ENCODE measurements around the gene FRMD4A. TPM values are rescaled to one million over a fixed set of nuclear protein-coding genes. Genes with fewer than 3 reads are reported as not detected.
"Not testable (repeated sequence)": the region's sequence is repeated elsewhere in the genome, so short reads cannot be mapped to it uniquely, and the experiment has no call there.

Gene FRMD4A
- total and polyA plus RNA-seq, 2 experiments from 2014 or later, result 11.9 to 17.5 TPM

DNA sequence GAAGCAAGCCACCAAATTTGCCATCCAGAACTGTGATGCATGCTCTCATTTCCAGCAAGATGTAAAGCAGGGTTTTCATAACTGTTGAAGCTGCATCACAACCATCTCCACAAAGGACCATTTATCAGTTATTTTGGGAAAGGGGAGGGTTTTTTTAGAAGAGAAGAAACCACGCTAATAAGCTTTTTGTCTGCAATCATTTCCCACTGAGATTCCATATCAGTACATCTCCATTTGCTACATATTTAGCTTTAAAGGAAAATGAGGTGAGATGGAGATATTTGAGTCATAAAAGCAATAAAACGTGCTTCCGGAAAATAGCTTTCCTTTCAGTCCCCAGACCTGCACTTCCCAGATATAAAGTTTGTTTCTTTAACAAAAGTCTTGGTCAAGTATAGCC lies 258.2 kb downstream of the FRMD4A start:
- no peak for DNase-seq
- in situ Hi-C loops (cut with MboI), result no loop called here
- H3K27ac ChIP-seq, result no peak overlapping the region
- H4K20me1 ChIP-seq (ENCODE audit: insufficient read depth), result no peaks in the 10 kb centered on the region
- H3K27me3 ChIP-seq (replicated peaks; ENCODE audit: insufficient read depth), result no peaks in the 10 kb centered on the region
- peaks cover 16% of the 10 kb centered on the region for H3K4me1 ChIP-seq (ENCODE audit: insufficient read depth)
- H3K4me3 ChIP-seq, result no peak overlapping the region
- no peak overlapping the region for H3K9ac ChIP-seq
- no peaks in the 10 kb centered on the region for H3K36me3 ChIP-seq (ENCODE audit: low read depth)
- H3K4me2 ChIP-seq (ENCODE audit: unreplicated experiment), result no peak overlapping the region
- H3K79me2 ChIP-seq (ENCODE audit: insufficient read depth), result no peaks in the 10 kb centered on the region
- no peak for TF ChIP-seq EZH2phosphoT487 (IDR thresholded peaks at IDR 0.05; ENCODE audit: insufficient read depth, low read depth)
- no peak for TF ChIP-seq EZH2 (IDR thresholded peaks at IDR 0.05; ENCODE audit: insufficient read depth, poor library complexity, severe bottlenecking)
- WGBS, 2 experiments (ENCODE audit: low coverage in 1 of 2, low lambda C conversion rate in 2 of 2, missing lambda C conversion rate in 2 of 2), result 86 to 90% methylated on average over 3 of the region's 3 CpGs
- peaks cover 12% of the 10 kb centered on the region for H3F3A ChIP-seq (ENCODE audit: insufficient read depth)
- H3K9me3 ChIP-seq (ENCODE audit: low read depth), result no peaks in the 10 kb centered on the region
- no peaks in the 10 kb centered on the region for H3K9me2 ChIP-seq (ENCODE audit: insufficient read depth)
- H2AFZ ChIP-seq, result no peak overlapping the region

DNA sequence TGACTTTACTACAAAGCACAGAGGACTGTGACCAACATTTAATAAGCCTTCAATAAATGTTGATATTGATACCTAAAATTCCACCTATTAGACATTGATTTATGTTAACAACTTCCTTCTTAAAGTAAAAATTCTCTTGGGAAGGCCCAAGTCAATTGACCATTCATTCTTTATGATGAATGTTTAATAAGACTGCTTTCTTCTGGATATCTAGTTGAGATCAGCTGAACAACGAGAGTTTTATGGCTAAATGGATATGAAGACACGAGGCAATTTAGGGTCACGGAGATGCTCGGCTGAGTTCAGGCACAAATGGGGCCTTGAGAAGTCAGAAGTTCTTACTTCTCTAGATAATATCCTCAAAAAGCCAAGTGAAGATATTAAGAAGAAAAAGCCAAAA lies 258.8 kb downstream of the FRMD4A start:
- no peaks in the 10 kb centered on the region for H3K9me3 ChIP-seq (ENCODE audit: low read depth)
- no peak overlapping the region for H2AFZ ChIP-seq
- H3K9ac ChIP-seq, result no peak overlapping the region
- H3K9me2 ChIP-seq (ENCODE audit: insufficient read depth), result no peaks in the 10 kb centered on the region
- H3K4me1 ChIP-seq (ENCODE audit: insufficient read depth), result peaks cover 16% of the 10 kb centered on the region
- WGBS, 2 experiments (ENCODE audit: low coverage in 1 of 2, low lambda C conversion rate in 2 of 2, missing lambda C conversion rate in 2 of 2), result 88 to 96% methylated on average over 4 of the region's 4 CpGs
- no peak overlapping the region for H3K4me3 ChIP-seq
- no peak overlapping the region for H3K4me2 ChIP-seq (ENCODE audit: unreplicated experiment)
- peaks cover 12% of the 10 kb centered on the region for H3F3A ChIP-seq (ENCODE audit: insufficient read depth)
- H3K27ac ChIP-seq, result no peak overlapping the region
- no peaks in the 10 kb centered on the region for H3K27me3 ChIP-seq (replicated peaks; ENCODE audit: insufficient read depth)
- DNase-seq, result no peak
- H3K36me3 ChIP-seq (ENCODE audit: low read depth), result no peaks in the 10 kb centered on the region
- no peaks in the 10 kb centered on the region for H4K20me1 ChIP-seq (ENCODE audit: insufficient read depth)
- H3K79me2 ChIP-seq (ENCODE audit: insufficient read depth), result no peaks in the 10 kb centered on the region
- TF ChIP-seq EZH2phosphoT487 (IDR thresholded peaks at IDR 0.05; ENCODE audit: insufficient read depth, low read depth) (no peak), EZH2 (IDR thresholded peaks at IDR 0.05; ENCODE audit: insufficient read depth, poor library complexity, severe bottlenecking) (no peak)
- in situ Hi-C loops (cut with MboI), result no loop called here

DNA sequence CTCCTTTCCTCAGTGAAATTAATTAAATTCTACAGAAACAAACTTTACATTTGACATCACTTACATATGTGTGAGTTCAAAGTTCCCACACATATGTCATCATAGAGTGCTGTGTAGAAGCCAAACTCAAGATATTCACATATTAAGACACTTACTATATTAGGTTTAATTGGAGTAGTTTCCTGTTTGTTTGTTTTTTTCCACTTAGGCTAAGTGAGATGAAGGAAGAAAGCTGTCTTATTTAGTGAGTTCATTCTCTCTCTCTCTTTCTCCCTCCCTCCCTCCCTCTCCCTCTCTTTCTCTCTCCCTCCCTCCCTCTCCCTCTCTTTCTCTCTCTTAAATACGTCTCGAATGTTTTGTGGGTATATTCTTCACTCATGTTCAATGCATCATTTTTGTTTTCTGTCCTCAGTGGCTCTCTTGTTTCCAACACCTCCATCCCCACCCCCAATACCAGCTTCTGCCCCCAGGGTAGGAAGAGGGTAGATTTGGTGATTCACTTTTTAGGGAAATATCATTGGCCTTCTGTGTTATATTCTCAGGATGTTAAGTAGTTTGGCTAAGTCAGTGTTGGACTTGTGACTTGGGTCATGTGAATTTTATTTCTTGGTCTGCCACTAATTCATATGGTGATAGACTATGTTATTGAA lies 262.0 kb downstream of the FRMD4A start:
- Histone ChIP-seq H3K36me3 (ENCODE audit: low read depth) (no peaks in the 10 kb centered on the region), H3K4me3 (no peak overlapping the region), H3F3A (ENCODE audit: insufficient read depth) (peaks cover 11% of the 10 kb centered on the region; the same call in 1 of the 2 replicates), H4K20me1 (ENCODE audit: insufficient read depth) (no peaks in the 10 kb centered on the region), H3K4me1 (ENCODE audit: insufficient read depth) (peaks cover 9% of the 10 kb centered on the region), H3K9ac (no peak overlapping the region), H3K27me3 (replicated peaks; ENCODE audit: insufficient read depth) (no peaks in the 10 kb centered on the region), H3K9me2 (ENCODE audit: insufficient read depth) (no peaks in the 10 kb centered on the region), H2AFZ (no peak overlapping the region), H3K4me2 (ENCODE audit: unreplicated experiment) (no peak overlapping the region), H3K9me3 (ENCODE audit: low read depth) (no peaks in the 10 kb centered on the region), H3K79me2 (ENCODE audit: insufficient read depth) (no peaks in the 10 kb centered on the region), H3K27ac (no peak overlapping the region)
- no peak for DNase-seq
- no peak for TF ChIP-seq EZH2phosphoT487 (IDR thresholded peaks at IDR 0.05; ENCODE audit: insufficient read depth, low read depth)
- TF ChIP-seq EZH2 (IDR thresholded peaks at IDR 0.05; ENCODE audit: insufficient read depth, poor library complexity, severe bottlenecking), result no peak
- WGBS, 2 experiments (ENCODE audit: low coverage in 1 of 2, low lambda C conversion rate in 2 of 2, missing lambda C conversion rate in 2 of 2), result 78 to 80% methylated on average over 2 of the region's 2 CpGs
- in situ Hi-C loops (cut with MboI), result no loop called here

- H4K20me1 ChIP-seq (ENCODE audit: insufficient read depth); H3K27me3 ChIP-seq (replicated peaks; ENCODE audit: insufficient read depth); DNase-seq; H3K79me2 ChIP-seq (ENCODE audit: insufficient read depth); H3K36me3 ChIP-seq (ENCODE audit: low read depth); H3K27ac ChIP-seq; H3K4me3 ChIP-seq; H3K9me2 ChIP-seq (ENCODE audit: insufficient read depth); H3K9me3 ChIP-seq (ENCODE audit: low read depth); H2AFZ ChIP-seq; H3K9ac ChIP-seq; in situ Hi-C loops (cut with MboI); H3K4me2 ChIP-seq (ENCODE audit: unreplicated experiment): not testable (repeated sequence)
- peaks cover 18% of the 10 kb centered on the region for H3K4me1 ChIP-seq (ENCODE audit: insufficient read depth)
- peaks cover 22% of the 10 kb centered on the region; the same call in 1 of the 2 replicates for H3F3A ChIP-seq (ENCODE audit: insufficient read depth)
- WGBS, 2 experiments (ENCODE audit: low coverage in 1 of 2, low lambda C conversion rate in 2 of 2, missing lambda C conversion rate in 2 of 2), result 72 to 75% methylated on average over 5 of the region's 5 CpGs
These were observed 263.1 kb downstream of the FRMD4A start for GRCh38 chr10:14067638-14068037.

DNA sequence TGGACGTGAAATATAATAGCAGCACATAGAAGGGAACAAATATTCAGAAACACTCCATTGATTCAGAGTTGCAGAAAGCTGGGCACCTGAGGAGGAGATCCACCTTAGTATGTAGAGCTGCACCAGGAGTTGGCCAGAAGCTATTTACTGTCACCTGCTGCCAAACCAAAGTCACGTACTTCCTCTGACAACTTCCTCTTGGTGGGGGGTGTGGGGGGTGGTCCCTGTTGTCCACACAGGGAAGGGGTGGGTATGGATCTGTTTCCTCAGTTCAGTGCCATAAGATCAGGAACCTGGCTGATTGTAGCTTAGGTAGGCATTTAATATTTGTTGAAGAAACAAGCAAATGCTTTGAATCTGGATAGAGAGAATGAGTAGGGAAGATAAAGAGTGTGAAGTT lies 264.6 kb downstream of the FRMD4A start:
- WGBS, 2 experiments (ENCODE audit: low coverage in 1 of 2, low lambda C conversion rate in 2 of 2, missing lambda C conversion rate in 2 of 2), result 57 to 62% methylated on average over 2 of the region's 2 CpGs
- H3K4me3 ChIP-seq, result no peak overlapping the region
- TF ChIP-seq EZH2phosphoT487 (IDR thresholded peaks at IDR 0.05; ENCODE audit: insufficient read depth, low read depth), result no peak
- no peak for TF ChIP-seq EZH2 (IDR thresholded peaks at IDR 0.05; ENCODE audit: insufficient read depth, poor library complexity, severe bottlenecking)
- H2AFZ ChIP-seq, result no peak overlapping the region
- no peaks in the 10 kb centered on the region for H3K9me3 ChIP-seq (ENCODE audit: low read depth)
- no peak overlapping the region for H3K4me2 ChIP-seq (ENCODE audit: unreplicated experiment)
- no peak overlapping the region for H3K27ac ChIP-seq
- H3K36me3 ChIP-seq (ENCODE audit: low read depth), result no peaks in the 10 kb centered on the region
- in situ Hi-C loops (cut with MboI), result no loop called here
- no peak overlapping the region for H3K9ac ChIP-seq
- peaks cover 25% of the 10 kb centered on the region for H3K4me1 ChIP-seq (ENCODE audit: insufficient read depth)
- no peaks in the 10 kb centered on the region for H3K79me2 ChIP-seq (ENCODE audit: insufficient read depth)
- H3K9me2 ChIP-seq (ENCODE audit: insufficient read depth), result no peaks in the 10 kb centered on the region
- H3F3A ChIP-seq (ENCODE audit: insufficient read depth), result peaks cover 30% of the 10 kb centered on the region; the same call in 1 of the 2 replicates
- no peaks in the 10 kb centered on the region for H4K20me1 ChIP-seq (ENCODE audit: insufficient read depth)
- DNase-seq, result no peak
- no peaks in the 10 kb centered on the region for H3K27me3 ChIP-seq (replicated peaks; ENCODE audit: insufficient read depth)
